Subcutaneous adipose tissue (tissue), 4 donors: Measurements from ENCODE around the gene PICK1. TPM values are rescaled to one million over a fixed set of nuclear protein-coding genes. Genes with fewer than 3 reads are reported as not detected.

ENCODE experiments used
- total RNA-seq, 4 donors: library from RNA; depleted of rRNA; stranded (reverse); fragments of >200 nt; gene quantifications; one replicate each; pipeline ENCODE4 v1.1.0, GENCODE V29; 2016
- TF ChIP-seq, protein P1 (sequence below): fragments of 450-650 bp; IDR thresholded peaks from one replicate; pipeline ENCODE4 v1.5.1; 2016; ENCODE audit warnings: low read depth, mild to moderate bottlenecking, control low read depth, antibody characterized with exemption, moderate library complexity

Gene PICK1
- total RNA-seq, 4 donors from 2014 or later, result 12.9 to 42.1 (median 33.3) TPM

DNA sequence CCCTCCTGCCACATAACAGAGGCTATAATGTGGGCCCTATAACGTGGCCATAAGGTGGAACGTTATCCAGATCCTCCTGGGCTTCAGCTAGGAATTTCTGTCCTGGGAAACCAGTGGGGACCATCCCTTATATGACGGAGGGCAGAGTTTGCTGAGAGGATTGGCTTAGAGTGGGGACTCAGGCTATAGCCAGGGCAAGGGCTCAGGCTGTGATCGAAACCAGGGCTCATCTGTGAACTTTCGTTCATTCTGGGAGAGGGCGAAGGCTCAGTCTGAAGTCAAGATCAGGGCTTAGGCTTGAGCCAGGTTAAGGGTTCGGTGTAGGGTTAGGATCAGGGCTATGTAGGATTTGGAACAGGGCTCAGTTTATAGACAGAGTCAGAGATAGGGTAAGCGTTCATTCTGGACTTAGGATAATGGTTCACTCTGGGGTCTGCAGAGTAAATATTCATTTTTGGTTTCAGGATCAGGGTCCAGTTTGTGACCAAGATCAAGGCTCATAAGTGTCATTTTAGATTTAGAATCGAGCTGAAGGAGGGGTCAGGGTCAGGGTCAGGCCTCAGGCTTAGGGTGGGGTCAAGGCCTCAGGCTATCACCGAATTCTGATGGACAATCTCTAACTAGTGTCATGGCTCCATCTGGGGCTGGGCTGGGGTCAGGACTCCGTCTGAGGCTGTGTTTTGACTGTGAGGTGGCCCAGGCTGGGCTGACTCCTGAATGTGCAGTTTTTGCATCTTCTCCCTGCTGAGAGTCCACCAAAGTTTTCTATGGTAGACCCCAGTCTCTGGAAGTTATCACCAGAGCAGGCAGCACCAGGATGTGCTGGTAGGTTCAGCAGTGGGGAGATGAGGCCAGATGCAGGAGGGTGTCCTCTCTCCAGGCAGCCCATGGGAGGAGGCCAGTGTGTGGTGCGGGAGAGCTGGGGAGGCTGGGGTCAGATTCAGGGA, 39.0 kb upstream of the PICK1 start:
- TF ChIP-seq, protein P1, sequence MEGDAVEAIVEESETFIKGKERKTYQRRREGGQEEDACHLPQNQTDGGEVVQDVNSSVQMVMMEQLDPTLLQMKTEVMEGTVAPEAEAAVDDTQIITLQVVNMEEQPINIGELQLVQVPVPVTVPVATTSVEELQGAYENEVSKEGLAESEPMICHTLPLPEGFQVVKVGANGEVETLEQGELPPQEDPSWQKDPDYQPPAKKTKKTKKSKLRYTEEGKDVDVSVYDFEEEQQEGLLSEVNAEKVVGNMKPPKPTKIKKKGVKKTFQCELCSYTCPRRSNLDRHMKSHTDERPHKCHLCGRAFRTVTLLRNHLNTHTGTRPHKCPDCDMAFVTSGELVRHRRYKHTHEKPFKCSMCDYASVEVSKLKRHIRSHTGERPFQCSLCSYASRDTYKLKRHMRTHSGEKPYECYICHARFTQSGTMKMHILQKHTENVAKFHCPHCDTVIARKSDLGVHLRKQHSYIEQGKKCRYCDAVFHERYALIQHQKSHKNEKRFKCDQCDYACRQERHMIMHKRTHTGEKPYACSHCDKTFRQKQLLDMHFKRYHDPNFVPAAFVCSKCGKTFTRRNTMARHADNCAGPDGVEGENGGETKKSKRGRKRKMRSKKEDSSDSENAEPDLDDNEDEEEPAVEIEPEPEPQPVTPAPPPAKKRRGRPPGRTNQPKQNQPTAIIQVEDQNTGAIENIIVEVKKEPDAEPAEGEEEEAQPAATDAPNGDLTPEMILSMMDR, result no peak

DNA sequence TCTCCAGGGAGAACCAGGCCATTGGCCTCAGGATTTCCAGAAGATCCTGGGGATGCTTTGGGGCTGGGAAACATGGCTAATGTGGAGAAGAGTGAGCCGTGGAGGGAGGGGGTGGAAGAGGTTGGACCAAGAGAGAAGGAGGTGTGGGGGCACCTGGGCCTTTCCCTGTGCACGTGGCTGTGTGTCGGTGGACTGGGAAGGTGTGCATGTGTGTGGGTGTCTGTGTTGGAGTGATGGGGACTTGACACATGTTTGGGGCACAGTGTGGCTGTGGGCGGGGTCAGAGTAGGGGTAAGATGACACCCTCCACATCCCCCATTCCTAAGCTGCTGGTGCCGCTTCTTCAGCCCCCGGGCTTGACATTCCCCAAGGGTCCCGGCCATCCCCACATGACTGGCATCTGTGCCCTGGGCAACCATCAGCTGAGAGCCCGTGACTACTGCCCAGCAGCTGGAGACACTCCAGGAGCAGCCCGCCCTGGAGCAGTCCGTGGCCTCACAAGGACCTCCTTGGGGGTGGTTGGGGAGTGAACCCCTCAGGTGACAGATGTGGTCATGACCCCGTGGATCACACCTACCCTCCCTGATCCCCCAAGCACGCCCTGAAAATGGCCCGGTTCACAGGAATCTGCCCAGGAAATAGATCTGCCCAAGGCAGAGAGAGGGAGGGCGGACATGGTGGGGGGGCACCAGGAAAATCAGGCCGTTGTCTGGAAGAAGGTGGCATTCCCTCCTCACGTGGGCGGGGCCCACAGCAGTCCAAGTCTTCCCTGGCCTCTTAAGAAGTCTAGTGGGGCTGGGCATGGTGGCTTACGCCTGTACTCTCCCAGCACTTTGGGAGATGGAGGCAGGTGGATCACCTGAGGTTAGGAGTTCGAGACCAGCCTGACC, 38.0 kb upstream of the PICK1 start:
- TF ChIP-seq, protein P1, result no peak

DNA sequence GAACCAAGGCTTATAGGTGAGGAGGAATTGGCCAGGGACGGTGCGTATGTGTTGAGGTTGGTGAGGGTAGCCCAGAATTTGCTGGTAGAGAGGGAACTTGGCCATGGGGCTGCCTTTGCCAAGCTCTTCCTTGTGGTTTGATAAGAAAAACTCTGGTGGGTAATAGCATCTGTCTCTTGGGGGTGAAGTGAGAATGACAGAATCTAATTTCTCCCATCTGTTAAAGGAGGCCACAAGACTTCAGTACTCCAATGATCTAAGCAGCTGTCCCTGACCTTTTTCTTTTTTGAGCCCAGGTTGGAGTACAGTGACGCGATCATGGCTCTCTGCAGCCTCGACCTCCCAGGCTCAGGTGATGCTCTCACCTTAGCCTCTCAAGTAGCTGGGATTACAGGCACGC, 36.0 kb upstream of the PICK1 start:
- TF ChIP-seq, protein P1, result no peak

DNA sequence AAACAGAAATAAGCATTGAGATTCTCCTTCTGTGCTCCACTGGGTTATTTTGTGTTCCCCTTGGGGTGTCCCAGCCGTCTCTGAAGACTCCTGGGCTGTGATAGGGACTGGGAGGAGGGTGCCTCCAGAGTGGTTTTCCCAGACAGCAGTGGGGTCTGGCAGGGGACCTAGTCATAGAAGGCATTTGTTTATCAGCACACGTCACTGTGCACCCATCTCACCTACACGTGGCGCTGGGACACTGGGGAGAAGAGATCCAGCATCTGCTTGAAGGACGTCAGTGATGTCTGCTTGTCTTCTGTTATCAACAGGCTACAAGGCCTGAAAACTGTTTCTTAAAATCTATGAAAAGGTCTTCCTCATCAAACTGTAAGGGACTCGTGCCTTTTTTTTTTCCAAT, 34.2 kb upstream of the PICK1 start:
- TF ChIP-seq, protein P1, result no peak

DNA sequence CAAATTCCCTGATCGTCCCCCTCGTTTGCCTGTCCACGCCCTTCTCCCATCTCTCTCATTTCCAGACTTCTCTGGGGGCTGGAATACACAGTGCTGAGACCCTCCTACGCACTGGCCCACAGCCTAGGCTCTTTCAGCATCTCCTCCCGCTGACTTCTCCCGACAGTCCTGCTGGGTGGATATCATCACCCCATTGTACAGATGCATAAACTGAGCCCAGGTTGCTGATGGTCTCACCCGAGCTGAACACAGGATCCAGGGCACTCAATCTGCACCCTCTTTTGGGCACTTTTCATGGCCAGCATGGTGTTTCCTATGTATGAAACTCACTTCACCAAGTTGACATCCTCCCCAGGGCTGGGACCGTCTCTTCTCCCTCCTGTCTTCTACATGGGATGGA, 31.7 kb upstream of the PICK1 start:
- TF ChIP-seq, protein P1, result no peak

DNA sequence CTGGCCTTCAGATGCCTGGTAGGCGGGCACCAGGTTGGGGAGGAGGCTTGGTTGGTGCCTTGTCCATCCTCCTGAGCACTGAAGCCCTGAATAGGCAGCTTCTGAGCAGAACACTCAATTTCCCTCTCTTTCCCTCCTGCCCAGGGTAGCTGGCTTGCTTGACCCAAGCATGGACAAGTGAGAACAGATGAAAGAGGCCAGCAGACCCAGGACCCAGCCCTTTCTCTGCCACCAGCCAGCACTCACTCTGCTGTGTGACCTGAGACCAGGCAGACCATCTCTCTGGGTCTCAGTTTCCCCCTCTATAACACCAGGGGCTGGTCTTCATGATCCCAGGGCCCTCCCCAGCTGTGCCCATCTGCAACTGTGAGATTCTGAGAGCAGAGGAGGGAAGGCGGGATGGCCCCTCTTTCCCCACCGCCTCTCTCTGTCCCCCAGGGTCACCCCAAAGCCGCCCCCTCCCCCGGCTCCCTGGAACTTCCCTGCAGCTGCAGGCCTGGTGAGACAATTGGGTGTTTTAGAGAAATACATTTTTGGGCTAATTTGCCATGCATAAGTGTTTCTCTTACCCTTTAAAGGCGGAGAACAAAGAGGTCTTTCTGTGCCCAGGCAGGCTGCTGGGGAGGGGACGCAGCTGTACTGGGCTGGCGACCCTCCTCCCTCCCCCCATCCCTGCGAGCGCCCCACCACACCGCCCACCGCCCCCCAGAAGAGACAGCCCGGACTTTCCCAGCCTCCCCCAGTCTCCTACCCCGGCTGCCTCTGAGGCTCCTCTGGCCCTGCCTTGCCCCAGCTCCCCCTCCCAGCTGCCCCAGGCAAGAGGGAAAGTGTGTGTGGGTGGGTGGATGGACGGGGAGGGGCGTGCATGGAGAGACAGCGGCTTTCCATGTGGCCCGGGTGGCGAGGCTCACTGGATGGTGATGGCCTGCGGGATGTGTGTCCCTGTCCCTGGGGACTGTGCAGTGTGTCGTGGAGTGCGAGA, 30.8 kb upstream of the PICK1 start:
- TF ChIP-seq, protein P1, result no peak
